SK-N-MC (cell line): Measurements from ENCODE around the gene PTGDR2.

Experiments
- DNase-seq: peaks from one replicate; pipeline ENCODE4 v3.0.0-alpha.2; 2011; ENCODE audit warnings: low read depth, low spot score
- H3K27ac ChIP-seq: fragments of 200-600 bp; sonication (generic); 2 replicates; pipeline ENCODE4 v1.5.1; 2016; ENCODE audit warnings: mixed run types
- H3K36me3 ChIP-seq: fragments of 200-600 bp; sonication (generic); 2 replicates; pipeline ENCODE4 v1.6.1; 2017; ENCODE audit warnings: antibody characterized with exemption, low read length, mixed read lengths; ENCODE audit not compliant: insufficient read depth
- H3K4me3 ChIP-seq: fragments of 200-600 bp; sonication (generic); 2 replicates; pipeline ENCODE4 v1.5.1; 2016
- H3K9ac ChIP-seq: fragments of 200-600 bp; sonication (generic); 2 replicates; pipeline ENCODE4 v1.8.0; 2017; ENCODE audit warnings: mixed run types, mixed read lengths; ENCODE audit not compliant: insufficient read length
- H3K9me3 ChIP-seq: fragments of 200-600 bp; sonication (generic); 2 replicates; pipeline ENCODE4 v1.6.1; 2017; ENCODE audit warnings: low read depth, mild to moderate bottlenecking, antibody characterized with exemption, low read length, moderate library complexity, mixed read lengths
- EZH2 ChIP-seq: fragments of 200-600 bp; sonication (generic); IDR thresholded peaks from one replicate; pipeline ENCODE4 v1.6.1; 2017; ENCODE audit warnings: antibody characterized with exemption
- FOXP2 ChIP-seq: optimal IDR thresholded peaks from 2 replicates; pipeline ENCODE3; 2011; ENCODE audit warnings: mild to moderate bottlenecking, moderate library complexity; ENCODE audit not compliant: insufficient read depth; ENCODE audit errors: extremely low read length, control extremely low read depth
- POLR2AphosphoS5 ChIP-seq: IDR thresholded peaks from 2 replicates; pipeline ENCODE4 v1.6.1; 2012; ENCODE audit warnings: mild to moderate bottlenecking, low read depth, low read length, borderline replicate concordance

PTGDR2 gene

GRCh38 chr11:60855726-60856633, at the start of gene PTGDR2:
Gene PTGDR2 (minus strand): TSS chr11:60855950. CDS start chr11:60853722, 2,228 bp downstream.
- Histone ChIP-seq H3K36me3 (peaks cover 7% of the 10 kb centered on the region; the same call in 1 of the 2 replicates), H3K9me3 (no peaks in the 10 kb centered on the region), H3K4me3 (no peak within 1 kb of the TSS), H3K27ac (no peak within 1 kb of the TSS), H3K9ac (no peak within 1 kb of the TSS)
- TF ChIP-seq FOXP2 (no peak), EZH2 (no peak), POLR2AphosphoS5 (no peak)
- no peak for DNase-seq

- no peak overlapping the region for H3K27ac ChIP-seq
- TF ChIP-seq EZH2: no peak
- TF ChIP-seq POLR2AphosphoS5: no peak
- no peak for TF ChIP-seq FOXP2
- DNase-seq: no peak
- peak overlapping the region; percentile 92 for H3K4me3 ChIP-seq
- H3K36me3 ChIP-seq: peaks cover 43% of the 10 kb centered on the region
- H3K9me3 ChIP-seq: no peaks in the 10 kb centered on the region
- peak overlapping the region; percentile 99 for H3K9ac ChIP-seq
Measured at GRCh38 chr11:60905047-60905446, 49.3 kb upstream of the PTGDR2 start.

- TF ChIP-seq POLR2AphosphoS5 (no peak), FOXP2 (no peak), EZH2 (no peak)
- peaks cover 67% of the 10 kb centered on the region for H3K36me3 ChIP-seq
Measured at GRCh38 chr11:60902625-60903024, 46.9 kb upstream of the PTGDR2 start.

GRCh38 chr11:60900673-60901404, 45.1 kb upstream of the PTGDR2 start:
- peaks cover 84% of the 10 kb centered on the region for H3K36me3 ChIP-seq
- no peak for DNase-seq

More at GRCh38 chr11:60902625-60903024, 46.9 kb upstream of the PTGDR2 start:
- DNase-seq: no peak
- Histone ChIP-seq H3K4me3 (no peak overlapping the region), H3K27ac (no peak overlapping the region), H3K9me3 (no peaks in the 10 kb centered on the region), H3K9ac (no peak overlapping the region)

GRCh38 chr11:60899977-60900376, 44.2 kb upstream of the PTGDR2 start:
- Histone ChIP-seq H3K9me3 (no peaks in the 10 kb centered on the region), H3K27ac (peak overlapping the region; percentile 61), H3K9ac (no peak overlapping the region), H3K4me3 (no peak overlapping the region), H3K36me3 (peaks cover 93% of the 10 kb centered on the region)
- TF ChIP-seq POLR2AphosphoS5 (no peak), FOXP2 (no peak), EZH2 (no peak)
- no peak for DNase-seq

More at GRCh38 chr11:60900673-60901404, 45.1 kb upstream of the PTGDR2 start:
- Histone ChIP-seq H3K9me3 (no peaks in the 10 kb centered on the region), H3K27ac (peak overlapping the region; percentile 61; the same call in 1 of the 2 replicates), H3K9ac (no peak overlapping the region), H3K4me3 (no peak overlapping the region)
- TF ChIP-seq POLR2AphosphoS5 (no peak), FOXP2 (no peak), EZH2 (no peak)

- TF ChIP-seq FOXP2 (no peak), EZH2 (no peak), POLR2AphosphoS5 (no peak)
- H3K36me3 ChIP-seq: peaks cover 97% of the 10 kb centered on the region
- peak; percentile 22 for DNase-seq
- H3K9ac ChIP-seq: no peak overlapping the region
- no peaks in the 10 kb centered on the region for H3K9me3 ChIP-seq
- no peak overlapping the region for H3K4me3 ChIP-seq
- H3K27ac ChIP-seq: peak overlapping the region; percentile 61
Measured at GRCh38 chr11:60899046-60899936, 43.5 kb upstream of the PTGDR2 start.

GRCh38 chr11:60897496-60897895, 41.7 kb upstream of the PTGDR2 start:
- TF ChIP-seq EZH2: no peak
- TF ChIP-seq FOXP2: no peak
- no peak for TF ChIP-seq POLR2AphosphoS5
- DNase-seq: no peak
- Histone ChIP-seq H3K27ac (no peak overlapping the region), H3K9me3 (no peaks in the 10 kb centered on the region), H3K9ac (no peak overlapping the region), H3K4me3 (no peak overlapping the region), H3K36me3 (peaks cover 91% of the 10 kb centered on the region)
